Prostate gland (tissue), 2 donors: Measurements from ENCODE around the gene C1GALT1C1L. TPM values are rescaled to one million over a fixed set of nuclear protein-coding genes. Genes with fewer than 3 reads are reported as not detected.

Experiments
- DNase-seq: peaks from one replicate; pipeline ENCODE4 v3.0.0-alpha.2; 2019; ENCODE audit warnings: low spot score
- H3K27ac ChIP-seq, 2 donors: fragments of 200-600 bp; sonication (generic); 2 replicates each; pipeline ENCODE4 v1.5.1; 2017 to 2019
- H3K27me3 ChIP-seq: fragments of 200-600 bp; sonication (generic); replicated peaks from 2 replicates; pipeline ENCODE4 v1.5.1; 2019; ENCODE audit not compliant: insufficient read depth
- H3K36me3 ChIP-seq, 2 donors: fragments of 200-600 bp; sonication (generic); 1 replicate in 1 of 2; 2 replicates in 1 of 2; pipeline versions ENCODE4 v1.5.1 to v1.8.1; 2017 to 2019
- H3K4me1 ChIP-seq: fragments of 200-600 bp; sonication (generic); replicated peaks from 2 replicates; pipeline ENCODE4 v1.5.1; 2019
- H3K4me3 ChIP-seq, 2 donors: fragments of 200-600 bp; sonication (generic); 2 replicates each; pipeline ENCODE4 v1.5.1; 2017 to 2019
- H3K9me3 ChIP-seq: fragments of 200-600 bp; sonication (generic); 2 replicates; pipeline ENCODE4 v1.5.1; 2017
- CTCF ChIP-seq, 4 experiments: fragments of 200-600 bp in 2 of 4; fragments of 450-650 bp in 2 of 4; sonication (generic) in 2 of 4; IDR thresholded peaks; 1 replicate in 3 of 4; 2 replicates in 1 of 4; pipeline ENCODE4 v1.5.1; 2016 to 2019; ENCODE audit warnings: antibody characterized with exemption in 4 of 4, mild to moderate bottlenecking in 2 of 4, moderate library complexity in 2 of 4
- POLR2A ChIP-seq: fragments of 450-650 bp; IDR thresholded peaks from one replicate; pipeline ENCODE4 v1.6.1; 2016; ENCODE audit warnings: antibody characterized with exemption, mild to moderate bottlenecking
- POLR2AphosphoS5 ChIP-seq: sonication (generic); formaldehyde crosslinking; IDR thresholded peaks from one replicate; pipeline ENCODE4 v1.6.1; 2017; ENCODE audit warnings: antibody characterized with exemption
- WGBS: methylation state at CpG from one replicate; pipeline ENCODE4 v1.1.5; 2018; 5-methylcytosine and 5-hydroxymethylcytosine counted together
- intact Hi-C: fragments of 100-400 bp; cut with DNase I; formaldehyde crosslinking; loops from one replicate; pipeline ENCODE4 v1.14.2; 2022
- total RNA-seq, 2 donors: library from RNA; depleted of rRNA; stranded (reverse); fragments of >200 nt; gene quantifications; one replicate each; pipeline ENCODE4 v1.1.0, GENCODE V29; 2016

Gene C1GALT1C1L
- 1 to 10 TPM in 1 of 2 donors, under 1 TPM in 1; 0.91 to 2.3 TPM for total RNA-seq

- Histone ChIP-seq H3K27me3 (no peaks in the 10 kb centered on the region), H3K9me3 (no peaks in the 10 kb centered on the region), H3K4me3 (peak within 1 kb of the TSS; percentile 29 to 39), H3K4me1 (no peaks in the 10 kb centered on the region), H3K27ac (no peak within 1 kb of the TSS), H3K36me3 (no peaks in the 10 kb centered on the region)
- DNase-seq = peak; percentile 43
- 2% methylated on average over 27 of the region's 27 CpGs for WGBS
- intact Hi-C loops = no loop called here
- TF ChIP-seq CTCF (IDR thresholded peaks at IDR 0.05) = no peak
- TF ChIP-seq POLR2AphosphoS5 = peak; percentile 21
- peak; percentile 19 for TF ChIP-seq POLR2A
These were observed at the start of gene C1GALT1C1L for GRCh38 chr2:43676322-43677050. Gene C1GALT1C1L, minus strand, starts transcription at chr2:43676429. Its CDS starts 107 bp downstream, at chr2:43676322.

DNA sequence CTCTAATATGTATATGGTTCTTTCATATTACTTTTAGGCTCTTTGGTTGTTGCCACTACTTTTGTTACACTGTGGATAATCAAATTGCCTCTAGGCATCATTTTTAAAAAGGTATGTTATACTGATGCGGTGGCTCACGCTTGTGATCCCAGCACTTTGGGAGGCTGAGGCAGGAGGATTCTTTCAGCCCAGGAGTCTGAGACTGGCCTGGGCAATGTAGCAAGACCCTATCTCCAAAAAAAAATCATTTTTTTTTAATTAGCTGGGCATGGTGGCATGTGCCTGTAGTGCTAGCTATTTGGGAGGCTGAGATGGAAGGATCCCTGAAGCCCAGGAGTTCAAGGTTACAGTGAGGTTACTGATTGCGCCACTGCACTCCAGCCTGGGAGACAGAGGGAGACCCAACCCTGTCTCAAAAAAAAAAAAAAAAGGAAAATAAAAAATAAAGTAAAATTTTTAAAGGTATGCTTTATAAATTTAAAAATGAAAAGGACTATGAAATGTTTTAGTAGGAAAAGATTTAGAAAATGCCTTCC is 49.5 kb upstream of the C1GALT1C1L start:
- Histone ChIP-seq H3K4me1 (no peaks in the 10 kb centered on the region), H3K4me3 (no peak overlapping the region), H3K27me3 (no peaks in the 10 kb centered on the region), H3K9me3 (no peaks in the 10 kb centered on the region), H3K27ac (no peak overlapping the region), H3K36me3 (no peaks in the 10 kb centered on the region)
- TF ChIP-seq POLR2AphosphoS5 (no peak), CTCF (IDR thresholded peaks at IDR 0.05) (no peak), POLR2A (no peak)
- 93% methylated on average over 3 of the region's 3 CpGs for WGBS
- DNase-seq = no peak
- intact Hi-C loops = no loop called here

DNA sequence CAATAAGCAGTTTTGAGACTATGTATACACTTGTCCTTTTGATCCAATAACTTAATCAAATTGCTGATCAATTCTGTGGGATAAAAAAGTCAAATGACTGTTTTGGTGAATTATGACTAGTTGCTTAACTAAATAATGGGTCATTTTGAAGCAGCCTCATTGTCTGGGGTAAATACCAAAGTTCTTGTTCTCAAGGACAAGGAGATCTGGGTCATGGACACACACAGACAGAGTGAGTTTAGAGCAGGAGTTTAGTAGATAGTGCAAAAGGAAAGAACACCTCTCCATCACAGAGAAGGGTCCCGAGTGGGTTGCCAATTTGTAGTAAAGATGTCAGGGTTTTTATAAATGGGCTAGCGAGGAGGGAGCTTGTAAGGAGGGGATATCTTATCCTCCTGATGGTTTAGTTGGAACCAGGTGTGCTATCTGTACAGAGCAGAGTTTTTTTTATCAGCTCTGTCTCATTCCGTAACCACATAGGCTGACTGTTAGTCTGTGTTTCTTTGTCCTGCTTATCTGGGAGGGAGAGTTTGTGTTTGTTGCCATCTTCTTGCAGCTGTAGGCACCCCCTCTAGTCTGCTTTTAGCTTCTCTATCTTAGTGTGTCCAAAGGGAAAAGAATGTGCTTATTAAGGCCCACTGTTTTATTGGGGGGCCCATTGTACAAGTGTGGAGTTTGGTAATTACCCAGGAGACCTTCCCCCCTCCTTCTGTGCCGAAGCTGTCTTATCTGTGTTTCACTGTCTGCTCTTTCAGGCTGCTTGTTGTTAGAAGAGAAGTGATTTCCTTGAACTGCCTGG is 48.7 kb upstream of the C1GALT1C1L start:
- Histone ChIP-seq H3K27me3 (no peaks in the 10 kb centered on the region), H3K27ac (no peak overlapping the region), H3K36me3 (no peaks in the 10 kb centered on the region), H3K4me3 (no peak overlapping the region), H3K4me1 (no peaks in the 10 kb centered on the region), H3K9me3 (no peaks in the 10 kb centered on the region)
- intact Hi-C loops = no loop called here
- TF ChIP-seq CTCF (IDR thresholded peaks at IDR 0.05) = no peak
- no peak for TF ChIP-seq POLR2AphosphoS5
- no peak for TF ChIP-seq POLR2A
- DNase-seq = no peak
- WGBS = 54% methylated on average over 4 of the region's 4 CpGs

DNA sequence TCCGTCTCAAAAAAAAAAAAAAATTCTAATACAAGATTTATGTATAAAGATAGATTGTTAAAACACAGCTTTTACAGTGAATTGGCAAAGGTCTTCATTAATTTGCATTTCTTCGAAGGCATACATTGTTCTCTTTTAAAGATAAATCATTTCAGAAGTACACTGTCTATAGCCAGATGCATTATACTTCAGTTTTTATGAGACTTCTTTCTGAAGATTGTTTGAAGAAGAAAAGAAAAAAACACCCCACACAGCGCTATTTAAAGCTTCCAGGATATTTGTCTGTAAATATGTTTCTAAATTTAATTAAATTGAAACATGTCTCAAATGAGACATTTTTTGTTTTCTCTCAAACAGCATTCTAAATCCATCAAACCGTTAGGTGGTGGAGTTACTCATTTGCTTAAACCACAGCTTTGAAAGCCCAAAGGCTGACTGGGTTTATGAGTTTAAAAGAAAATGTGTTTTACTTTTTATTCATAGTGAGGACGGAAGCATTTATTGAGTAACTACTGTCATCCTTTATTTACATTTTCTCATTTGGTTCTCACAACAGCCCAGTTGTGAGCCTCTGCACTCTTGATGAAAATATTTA is 42.4 kb upstream of the C1GALT1C1L start:
- Histone ChIP-seq H3K27ac (no peak overlapping the region), H3K4me3 (no peak overlapping the region), H3K27me3 (no peaks in the 10 kb centered on the region), H3K9me3 (no peaks in the 10 kb centered on the region), H3K36me3 (no peaks in the 10 kb centered on the region), H3K4me1 (no peaks in the 10 kb centered on the region)
- intact Hi-C loops = no loop called here
- TF ChIP-seq POLR2AphosphoS5 (no peak), POLR2A (no peak), CTCF (IDR thresholded peaks at IDR 0.05) (no peak)
- 32% methylated on average over 5 of the region's 5 CpGs for WGBS
- no peak for DNase-seq
